Fibroblast of skin of right biceps (primary cell): Measurements from ENCODE around the gene SLC9A1.
"Not testable (repeated sequence)": the region's sequence is repeated elsewhere in the genome, so short reads cannot be mapped to it uniquely, and the experiment has no call there.

Experiments
- DNase-seq: peaks from one replicate; pipeline ENCODE4 v3.0.0-alpha.2; 2013

SLC9A1 gene

GRCh38 chr1:27130798-27131197 is 24.1 kb downstream of the SLC9A1 start:
- no peak for DNase-seq

GRCh38 chr1:27129225-27129624 is 25.7 kb downstream of the SLC9A1 start:
- DNase-seq, result no peak

GRCh38 chr1:27127419-27127818 is 27.5 kb downstream of the SLC9A1 start:
- DNase-seq, result no peak

GRCh38 chr1:27126391-27126790 is 28.5 kb downstream of the SLC9A1 start:
- DNase-seq, result no peak

GRCh38 chr1:27125125-27125524 is 29.8 kb downstream of the SLC9A1 start:
- DNase-seq, result not testable (repeated sequence)

GRCh38 chr1:27124405-27124804 is 30.5 kb downstream of the SLC9A1 start:
- DNase-seq, result no peak

- DNase-seq, result peak; percentile 88
These were observed 32.3 kb downstream of the SLC9A1 start for GRCh38 chr1:27122652-27123051.

- no peak for DNase-seq
These were observed 34.1 kb downstream of the SLC9A1 start for GRCh38 chr1:27120854-27121253.

GRCh38 chr1:27118440-27118689 is 36.6 kb downstream of the SLC9A1 start:
- DNase-seq, result peak; percentile 56

- DNase-seq, result peak; percentile 41
These were observed 37.0 kb downstream of the SLC9A1 start for GRCh38 chr1:27117733-27118439.

GRCh38 chr1:27116697-27117096 is 38.2 kb downstream of the SLC9A1 start:
- DNase-seq, result peak; percentile 53

GRCh38 chr1:27116232-27116631 is 38.7 kb downstream of the SLC9A1 start:
- DNase-seq, result no peak

GRCh38 chr1:27114546-27114945 is 40.4 kb downstream of the SLC9A1 start:
- DNase-seq, result no peak

- no peak for DNase-seq
These were observed 41.1 kb downstream of the SLC9A1 start for GRCh38 chr1:27113861-27114260.

GRCh38 chr1:27111626-27112573 is 43.0 kb downstream of the SLC9A1 start:
- peak; percentile 99 for DNase-seq

GRCh38 chr1:27109103-27109822 is 45.7 kb downstream of the SLC9A1 start:
- DNase-seq, result no peak

- no peak for DNase-seq
These were observed 46.3 kb downstream of the SLC9A1 start for GRCh38 chr1:27108588-27108987.

- no peak for DNase-seq
These were observed 48.2 kb downstream of the SLC9A1 start for GRCh38 chr1:27106561-27107323.

- no peak for DNase-seq
These were observed 49.9 kb downstream of the SLC9A1 start for GRCh38 chr1:27105018-27105417.

GRCh38 chr1:27103498-27103897 is 51.4 kb downstream of the SLC9A1 start:
- DNase-seq, result no peak

- peak; percentile 53 for DNase-seq
These were observed 52.0 kb downstream of the SLC9A1 start for GRCh38 chr1:27102707-27103468.

- DNase-seq, result no peak
These were observed 52.7 kb downstream of the SLC9A1 start for GRCh38 chr1:27102134-27102706.
